Measurements from ENCODE around the gene C12orf76.
"Not testable (repeated sequence)": the region's sequence is repeated elsewhere in the genome, so short reads cannot be mapped to it uniquely, and the experiment has no call there.

C12orf76 gene

DNA sequence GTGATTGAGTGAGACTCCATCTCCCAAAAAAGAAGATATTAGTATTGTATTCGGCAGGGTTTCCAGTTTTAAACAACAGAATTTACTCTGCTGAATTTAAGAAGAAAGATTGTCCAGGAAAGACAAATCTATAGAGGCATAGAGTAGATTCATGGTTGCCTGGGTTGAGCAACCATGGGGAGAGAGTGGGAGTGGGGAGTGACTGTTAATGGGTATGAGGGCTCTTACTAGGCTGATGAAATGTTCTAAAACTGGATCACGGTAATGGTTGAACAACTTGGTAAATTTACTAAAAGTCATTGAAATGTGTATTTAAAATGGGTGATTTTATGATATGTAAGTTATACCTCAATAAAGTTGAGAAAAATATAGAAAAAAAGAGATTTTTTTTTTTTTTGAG, 13.9 kb upstream of the C12orf76 start:
- DNase-seq, result no peak

DNA sequence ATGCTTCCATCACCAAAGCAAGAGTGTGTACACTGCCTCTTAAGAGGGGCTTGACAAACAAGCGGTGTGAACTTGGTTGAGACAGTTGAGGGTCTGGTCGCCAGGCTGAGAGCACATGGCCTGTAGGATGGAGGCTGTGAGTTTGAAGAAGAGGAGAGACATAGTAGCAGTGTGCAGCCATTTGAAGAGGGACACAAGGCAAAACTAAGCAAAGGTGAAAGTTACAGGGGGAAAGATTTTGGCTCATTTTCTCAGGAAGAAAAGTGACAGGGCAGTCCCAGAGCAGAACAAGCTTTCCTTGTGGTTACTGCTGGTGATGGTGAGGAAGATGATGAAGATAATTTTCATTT, 11.3 kb upstream of the C12orf76 start:
- peak in 1 of 14 donors; percentile 14 for DNase-seq

DNA sequence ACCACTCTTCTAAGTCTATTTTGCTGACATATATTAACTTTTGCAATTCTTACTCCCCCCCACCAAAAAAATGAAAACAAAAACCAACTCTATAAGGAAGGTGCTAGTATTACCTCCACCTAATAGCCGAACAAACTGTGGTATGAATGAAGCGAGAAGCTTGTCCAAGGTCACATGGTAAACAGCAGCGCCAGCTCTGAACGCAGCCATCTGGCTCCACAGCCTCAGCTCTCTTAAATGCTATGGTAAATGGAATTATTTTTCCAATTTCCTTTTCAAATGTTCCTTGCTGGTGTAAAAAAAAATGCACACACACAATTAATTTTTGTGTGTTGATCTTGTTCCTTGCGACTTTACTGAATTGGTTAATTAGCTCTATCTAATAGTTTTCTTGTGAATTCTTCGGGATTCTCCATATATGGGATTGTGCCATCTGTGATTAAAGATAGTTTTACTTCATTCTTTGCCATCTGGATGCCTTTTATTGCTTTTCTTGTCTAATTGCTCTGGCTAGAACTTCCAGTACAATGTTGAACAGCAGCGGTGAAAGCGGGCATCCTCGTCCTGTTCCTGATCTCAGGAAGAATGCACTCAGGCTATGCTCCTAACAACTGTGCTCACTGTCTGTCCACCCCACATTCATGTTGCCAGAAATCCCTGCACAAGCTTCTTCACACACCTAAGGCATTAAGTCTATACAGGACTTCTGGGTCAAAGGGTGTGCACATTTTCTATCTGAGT, 10.7 kb upstream of the C12orf76 start:
- no peak for DNase-seq

DNA sequence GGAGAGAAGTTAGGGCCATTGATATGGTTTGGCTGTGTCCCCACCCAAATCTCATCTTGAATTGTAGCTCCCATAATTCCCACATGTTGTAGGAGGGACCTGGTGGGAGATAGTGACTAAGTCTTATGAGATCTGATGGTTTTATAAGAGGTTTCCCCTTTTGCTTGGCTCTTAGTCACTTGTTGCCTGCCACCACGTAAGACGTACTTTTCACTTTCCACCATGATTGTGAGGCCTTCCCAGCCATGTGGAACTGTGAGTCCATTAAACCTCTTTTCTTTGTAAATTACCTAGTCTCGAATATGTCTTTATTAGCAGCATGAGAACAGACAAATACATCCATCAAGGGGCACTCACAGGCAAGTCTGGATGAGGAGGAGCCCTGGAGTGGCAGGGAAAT, 8.3 kb upstream of the C12orf76 start:
- DNase-seq, result not testable (repeated sequence)

DNA sequence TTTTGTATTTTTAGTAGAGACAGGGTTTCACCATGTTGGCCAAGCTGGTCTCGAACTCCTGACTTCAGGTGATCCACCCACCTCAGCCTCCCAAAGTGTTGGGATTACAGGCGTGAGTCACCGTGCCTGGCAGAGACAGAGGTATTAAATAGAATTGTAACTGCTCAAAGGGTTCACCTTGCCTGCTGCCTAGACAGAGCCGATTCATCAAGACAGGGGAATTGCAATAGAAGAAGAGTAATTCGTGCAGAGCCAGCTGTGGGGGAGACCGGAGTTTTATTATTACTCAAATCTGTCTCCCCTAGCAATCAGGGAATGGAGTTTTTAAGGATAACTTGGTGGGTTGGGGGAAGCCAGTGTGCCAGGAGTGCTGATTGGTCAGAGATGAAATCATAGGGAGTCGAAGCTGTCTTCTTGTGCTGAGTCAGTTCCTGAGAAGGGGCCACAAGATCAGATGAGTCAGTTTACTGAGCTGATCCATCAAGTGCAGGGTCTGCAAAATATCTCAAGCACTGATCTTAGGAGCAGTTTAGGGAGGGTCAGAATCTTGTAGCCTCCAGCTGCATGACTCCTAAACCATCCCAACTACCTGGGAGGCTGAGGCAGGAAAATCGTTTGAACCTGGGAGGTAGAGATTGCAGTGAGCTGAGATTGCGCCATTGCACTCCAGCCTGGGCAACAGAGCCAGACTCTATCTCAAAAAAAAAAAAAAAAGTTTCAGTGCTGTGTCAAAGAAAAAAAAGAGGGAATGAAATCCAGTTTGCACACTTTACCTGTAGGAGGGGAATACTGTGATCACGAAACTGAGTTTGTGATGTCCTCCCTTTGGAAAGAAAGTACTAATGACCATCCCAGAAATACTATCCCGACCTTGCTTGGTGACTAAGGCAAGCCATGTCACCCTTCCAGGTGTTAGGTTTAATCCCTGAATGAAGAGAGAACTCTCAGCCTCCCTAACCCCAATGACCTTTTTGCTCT, 7.3 kb upstream of the C12orf76 start:
- DNase-seq, result not testable (repeated sequence)

DNA sequence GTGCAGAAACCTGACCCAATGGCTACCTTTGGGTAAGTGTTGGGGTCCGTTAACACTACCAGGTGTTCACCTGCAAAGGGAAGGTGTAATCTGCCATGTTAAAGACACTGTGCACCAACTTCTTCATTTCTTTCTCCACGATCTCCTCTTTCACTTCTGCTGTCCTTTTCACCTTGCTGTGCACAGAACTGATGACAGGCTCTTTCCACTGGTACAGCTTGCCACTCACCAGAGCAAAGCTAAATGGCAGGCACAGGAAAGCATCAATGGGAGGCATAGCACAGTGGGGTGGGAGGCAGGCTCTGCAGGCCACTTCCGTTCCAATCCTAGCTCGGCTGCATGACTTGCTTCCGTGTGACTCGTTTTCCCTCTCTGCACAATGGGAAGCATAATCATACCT, 2.6 kb upstream of the C12orf76 start:
- DNase-seq, result no peak

DNA sequence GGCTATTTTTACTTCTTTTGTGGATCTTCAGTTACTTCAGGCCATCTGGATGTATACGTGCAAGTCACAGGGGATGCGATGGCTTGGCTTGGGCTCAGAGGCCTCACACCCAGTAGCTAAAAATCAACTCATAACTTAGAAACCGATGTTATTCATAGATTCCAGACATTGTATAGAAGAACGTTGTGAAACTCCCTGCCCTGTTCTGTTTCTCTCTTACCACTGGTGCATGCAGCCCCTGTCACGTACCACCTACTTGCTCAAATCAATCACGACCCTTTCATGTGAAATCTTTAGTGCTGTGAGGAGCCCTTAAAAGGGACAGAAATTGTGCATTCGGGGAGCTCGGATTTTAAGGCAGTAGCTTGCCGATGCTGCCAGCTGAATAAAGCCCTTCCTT, 1.3 kb upstream of the C12orf76 start:
- DNase-seq, result not testable (repeated sequence)

DNA sequence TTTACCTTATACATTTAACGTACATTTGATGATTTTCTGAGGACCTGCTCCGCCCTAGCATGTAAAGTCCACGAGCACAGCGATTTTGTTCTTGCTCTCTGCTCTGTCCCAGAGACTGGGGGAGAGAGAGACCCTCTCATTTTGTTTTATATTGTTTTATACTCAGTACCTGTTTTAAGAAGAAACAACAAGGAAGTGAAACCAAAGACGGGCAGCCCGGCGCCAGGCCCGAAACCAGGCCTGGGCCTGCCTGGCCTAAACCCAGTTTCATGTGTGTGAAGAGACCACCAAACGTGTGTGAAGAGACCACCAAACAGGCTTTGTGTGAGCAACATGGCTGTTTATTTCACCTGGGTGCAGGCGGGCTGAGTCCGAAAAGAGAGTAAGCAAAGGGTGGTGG, 712 bp upstream of the C12orf76 start:
- DNase-seq, result not testable (repeated sequence)

DNA sequence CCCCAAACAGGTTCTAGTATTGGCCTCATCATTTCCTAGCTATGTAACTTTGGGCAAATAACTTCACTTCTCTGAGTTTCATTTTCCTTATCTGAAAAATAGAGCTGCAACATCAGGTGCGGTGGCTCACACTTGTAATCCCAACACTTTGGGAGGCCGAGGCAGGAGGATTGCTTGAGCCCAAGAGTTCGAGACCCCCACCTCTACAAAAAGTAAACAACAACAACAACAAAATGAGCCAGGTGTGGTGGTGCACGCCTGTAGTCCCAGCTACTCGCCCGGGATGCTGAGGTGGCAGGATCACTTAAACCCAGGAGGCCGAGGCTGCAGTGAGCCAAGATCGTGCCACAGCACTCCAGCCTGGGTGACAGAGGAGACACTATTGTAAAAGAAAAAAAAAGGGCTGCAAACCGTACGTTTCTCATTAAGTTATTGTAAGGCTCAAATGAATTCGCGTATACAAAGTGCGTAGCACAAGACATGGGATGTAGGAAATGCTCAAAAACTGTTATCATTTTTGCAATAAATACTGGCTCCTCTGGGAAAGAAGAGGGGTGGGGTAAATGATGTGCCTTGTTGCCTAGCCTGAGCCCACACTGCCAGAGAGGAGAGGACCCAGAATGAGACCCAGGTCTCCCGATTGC, 903 bp downstream of the C12orf76 start:
- DNase-seq, result no peak

DNA sequence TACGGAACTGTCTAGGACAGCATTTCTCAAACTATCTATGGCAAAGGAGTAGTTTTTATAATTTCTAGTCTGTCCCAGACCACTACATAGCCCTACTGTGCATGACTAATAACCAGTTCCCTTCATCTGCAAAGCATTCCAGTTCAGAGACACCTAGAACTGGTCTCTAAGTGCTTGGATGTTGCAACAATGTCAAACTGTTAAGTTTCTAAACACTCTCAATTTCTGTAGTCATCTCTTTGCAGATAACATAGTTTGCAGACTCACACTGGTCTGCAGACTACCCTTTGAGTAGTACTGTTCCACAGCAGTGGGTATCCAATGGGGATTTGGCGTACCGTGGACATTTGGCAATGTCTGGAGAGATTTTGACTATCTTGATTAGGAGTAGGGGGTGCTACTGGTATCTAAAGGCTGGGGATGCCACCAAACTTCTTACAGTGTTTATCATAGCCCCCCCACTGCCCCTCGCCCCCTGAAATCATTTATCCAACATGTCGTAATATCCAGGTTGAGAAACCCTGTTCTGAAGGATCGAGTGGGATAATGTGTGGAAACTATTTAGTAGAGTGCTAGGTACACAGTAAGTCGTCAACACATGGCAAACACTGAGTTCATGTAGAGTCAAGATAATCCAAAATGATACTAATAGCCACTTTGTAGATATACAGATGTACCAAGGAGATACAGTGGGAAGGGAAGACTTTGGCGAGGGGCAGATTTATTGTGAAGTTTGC, 1.7 kb downstream of the C12orf76 start:
- DNase-seq, result no peak

DNA sequence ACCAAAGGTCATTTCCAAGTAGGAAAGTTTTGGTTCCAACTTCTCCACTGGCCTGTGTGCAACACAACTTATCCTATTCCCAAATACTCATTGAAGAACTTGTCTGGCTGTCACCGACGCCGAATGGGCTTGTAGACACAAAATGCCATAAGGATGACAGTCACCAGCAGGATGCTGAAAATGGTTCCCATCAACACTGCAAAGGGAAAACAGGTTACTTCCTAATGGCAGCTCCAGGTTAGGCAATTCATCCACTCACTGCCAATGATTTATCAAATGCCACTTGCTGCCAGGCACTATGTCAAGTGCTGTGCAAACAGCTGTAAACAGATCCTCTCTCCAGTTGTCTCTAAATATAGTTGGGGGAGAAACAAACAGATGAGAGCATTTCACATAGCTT, 6.1 kb downstream of the C12orf76 start:
- no peak for DNase-seq

DNA sequence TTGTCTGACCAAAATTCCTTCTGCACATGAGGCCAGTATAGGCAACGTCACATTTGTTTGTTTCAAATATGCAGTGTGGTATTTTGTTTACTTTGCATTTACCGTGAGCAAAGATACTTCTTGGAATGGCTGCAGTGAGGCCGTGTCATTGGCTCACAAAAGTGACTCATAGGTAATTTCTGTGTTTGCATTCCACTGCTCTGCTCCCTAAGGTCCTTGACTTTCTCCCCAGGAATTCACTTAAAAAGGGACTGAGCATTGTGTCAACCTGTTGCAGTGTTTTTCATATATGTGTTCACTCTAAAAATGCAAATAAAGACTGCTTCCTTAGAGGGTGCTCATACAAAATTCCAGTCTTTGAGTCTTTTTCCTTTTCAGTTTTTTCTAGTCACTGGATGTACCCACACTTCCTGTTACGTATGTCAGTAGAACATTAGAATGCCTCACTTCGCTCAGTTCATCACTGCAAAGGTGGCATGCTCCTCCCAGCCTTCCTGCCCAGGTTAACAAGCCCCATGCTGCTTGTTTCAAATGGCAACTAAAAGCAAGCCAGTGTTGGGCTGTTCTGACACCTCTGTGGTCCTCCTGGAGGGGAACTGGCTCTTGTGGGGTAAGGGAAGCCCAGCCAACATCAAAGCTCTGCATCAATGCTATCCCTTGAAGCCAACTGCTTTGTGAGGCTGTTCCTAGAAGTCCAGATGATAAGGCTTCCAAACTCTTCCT, 9.1 kb downstream of the C12orf76 start:
- no peak for DNase-seq

DNA sequence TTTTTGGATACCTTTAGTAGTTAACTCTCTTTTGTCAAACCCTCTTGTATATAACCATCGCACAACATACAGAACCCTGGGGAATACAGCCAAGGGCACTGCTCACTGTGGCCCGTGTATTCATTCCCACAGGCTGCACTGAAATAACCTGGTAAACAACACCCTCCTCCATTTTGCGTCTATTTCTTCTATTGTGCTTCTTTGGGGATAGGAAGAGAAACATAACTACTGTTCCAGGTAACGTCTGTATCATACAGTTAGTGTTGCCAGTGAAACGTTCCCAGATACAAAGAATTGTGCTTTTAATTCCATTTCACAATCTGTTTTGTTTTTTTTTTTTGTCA, 9.6 kb downstream of the C12orf76 start:
- no peak for DNase-seq

DNA sequence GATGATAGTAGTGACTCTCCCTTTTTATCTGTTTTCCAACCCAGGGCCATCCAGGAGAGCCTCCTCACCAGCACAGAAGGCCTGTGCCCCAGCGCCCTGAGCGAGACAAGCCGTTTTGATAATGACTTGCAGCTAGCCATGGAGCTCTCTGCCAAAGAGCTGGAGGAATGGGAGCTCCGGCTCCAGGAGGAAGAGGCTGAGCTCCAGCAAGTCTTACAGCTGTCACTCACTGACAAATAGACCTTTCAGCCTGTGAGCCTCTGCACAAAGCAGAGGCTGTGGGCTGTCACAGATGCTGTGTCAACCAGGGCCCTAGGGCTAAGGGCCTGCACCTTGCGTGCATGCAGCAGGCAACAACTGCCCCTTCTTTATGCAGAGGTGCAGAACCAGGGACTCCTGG, 11.0 kb downstream of the C12orf76 start:
- DNase-seq, result peak in 8 of 14 donors; percentile 4 to 45 (median 30)

DNA sequence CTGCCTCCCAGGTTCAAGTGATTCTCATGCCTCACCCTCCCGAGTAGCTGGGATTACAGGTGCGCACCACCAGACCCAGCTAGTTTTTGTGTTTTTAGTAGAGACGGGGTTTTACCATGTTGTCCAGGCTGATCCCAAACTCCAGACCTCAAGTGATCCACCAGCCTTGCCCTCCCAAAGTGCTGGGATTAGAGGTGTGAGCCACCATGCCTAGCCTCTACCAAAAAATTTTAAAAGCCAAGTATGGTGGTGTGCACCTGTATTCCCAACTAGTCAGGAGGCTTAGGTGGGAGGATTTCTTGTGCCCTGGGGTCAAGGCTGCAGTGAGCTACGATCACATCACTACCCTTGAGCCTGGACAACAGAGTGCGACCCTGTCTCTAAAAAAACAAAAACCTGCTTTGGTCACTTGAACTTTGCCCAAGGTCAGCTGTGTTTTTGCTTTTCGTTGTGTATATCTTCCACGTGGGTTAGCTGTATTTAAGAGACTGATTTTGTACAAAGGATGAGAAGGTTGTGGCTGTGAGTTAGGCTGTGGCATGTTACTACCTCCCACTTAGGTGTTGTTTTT, 12.7 kb downstream of the C12orf76 start:
- DNase-seq, result no peak

DNA sequence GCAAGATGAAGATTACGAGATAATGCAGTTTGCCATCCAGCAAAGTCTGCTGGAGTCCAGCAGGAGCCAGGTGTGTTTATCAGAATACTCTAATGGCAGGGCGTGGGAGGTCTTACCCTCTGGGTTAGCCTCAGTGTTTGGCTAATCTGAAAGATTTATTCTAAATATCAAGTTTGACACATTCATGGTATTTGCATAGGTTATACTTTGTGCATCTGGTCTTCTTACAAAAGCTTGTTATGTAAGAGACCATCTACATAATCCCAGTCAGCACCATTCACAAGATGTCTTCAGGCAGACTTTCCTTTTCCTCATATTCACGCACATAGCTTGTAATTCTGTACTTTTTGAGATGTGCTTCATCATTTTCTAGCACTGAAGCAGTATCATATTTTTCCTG, 14.4 kb downstream of the C12orf76 start:
- DNase-seq, result no peak

DNA sequence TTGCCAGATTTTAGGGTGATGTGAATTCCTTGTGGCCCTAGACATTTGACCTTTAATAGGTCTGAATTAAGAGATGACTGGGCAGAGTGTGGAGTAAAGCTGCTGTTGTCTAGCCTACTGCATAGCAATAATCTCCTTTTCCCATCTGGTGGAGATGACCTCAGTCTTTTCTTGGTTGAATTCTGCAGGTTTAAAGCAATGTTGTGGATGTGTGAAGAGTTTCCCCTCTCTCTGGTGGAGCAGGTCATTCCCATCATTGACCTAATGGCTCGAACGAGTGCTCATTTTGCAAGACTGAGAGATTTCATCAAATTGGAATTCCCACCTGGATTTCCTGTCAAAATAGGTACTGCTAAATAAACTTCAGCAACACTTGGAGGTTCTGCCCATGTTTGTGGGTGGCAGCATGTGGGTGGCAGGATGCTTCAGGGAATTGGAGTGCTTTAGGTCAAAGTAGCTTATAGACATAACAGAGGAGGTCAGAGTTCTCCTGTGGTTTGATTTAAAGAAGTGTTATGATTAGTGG, 19.0 kb downstream of the C12orf76 start:
- no peak for DNase-seq

DNA sequence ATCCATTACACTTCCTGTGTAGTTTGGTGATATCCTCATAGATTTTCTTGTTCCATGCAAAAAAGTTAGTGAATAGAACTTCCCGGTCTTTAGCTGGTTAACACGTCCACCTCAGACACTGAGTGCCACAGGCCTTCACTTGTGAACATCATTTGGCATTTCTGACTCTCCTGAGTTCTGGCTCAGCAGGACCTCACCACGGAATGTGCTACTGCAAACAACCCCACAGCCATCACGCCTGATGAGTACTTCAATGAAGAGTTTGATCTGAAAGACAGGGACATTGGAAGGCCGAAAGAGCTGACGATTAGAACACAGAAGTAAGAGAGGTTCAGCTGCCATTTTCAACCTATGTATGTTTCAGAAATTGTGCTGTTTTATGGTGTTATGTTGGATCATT, 20.0 kb downstream of the C12orf76 start:
- DNase-seq, result no peak

DNA sequence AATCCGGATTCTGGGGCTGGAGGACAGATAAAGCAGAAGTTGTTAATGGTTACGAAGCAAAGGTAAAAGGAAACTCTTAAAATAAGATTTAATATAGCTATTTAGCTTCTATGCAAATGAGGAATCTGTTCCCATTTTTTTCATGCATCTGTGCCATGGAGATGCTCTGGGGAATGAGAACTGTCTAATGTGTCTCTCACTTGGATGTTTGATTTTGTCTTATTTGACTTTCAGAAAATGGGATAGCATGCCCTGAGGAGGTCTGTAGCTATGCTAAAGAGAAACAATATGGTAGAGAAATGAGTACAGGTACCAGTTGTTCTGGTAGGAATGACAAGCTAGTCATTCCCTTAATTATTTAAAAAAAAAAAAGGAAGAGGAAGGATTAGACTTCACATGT, 24.3 kb downstream of the C12orf76 start:
- DNase-seq, result no peak

DNA sequence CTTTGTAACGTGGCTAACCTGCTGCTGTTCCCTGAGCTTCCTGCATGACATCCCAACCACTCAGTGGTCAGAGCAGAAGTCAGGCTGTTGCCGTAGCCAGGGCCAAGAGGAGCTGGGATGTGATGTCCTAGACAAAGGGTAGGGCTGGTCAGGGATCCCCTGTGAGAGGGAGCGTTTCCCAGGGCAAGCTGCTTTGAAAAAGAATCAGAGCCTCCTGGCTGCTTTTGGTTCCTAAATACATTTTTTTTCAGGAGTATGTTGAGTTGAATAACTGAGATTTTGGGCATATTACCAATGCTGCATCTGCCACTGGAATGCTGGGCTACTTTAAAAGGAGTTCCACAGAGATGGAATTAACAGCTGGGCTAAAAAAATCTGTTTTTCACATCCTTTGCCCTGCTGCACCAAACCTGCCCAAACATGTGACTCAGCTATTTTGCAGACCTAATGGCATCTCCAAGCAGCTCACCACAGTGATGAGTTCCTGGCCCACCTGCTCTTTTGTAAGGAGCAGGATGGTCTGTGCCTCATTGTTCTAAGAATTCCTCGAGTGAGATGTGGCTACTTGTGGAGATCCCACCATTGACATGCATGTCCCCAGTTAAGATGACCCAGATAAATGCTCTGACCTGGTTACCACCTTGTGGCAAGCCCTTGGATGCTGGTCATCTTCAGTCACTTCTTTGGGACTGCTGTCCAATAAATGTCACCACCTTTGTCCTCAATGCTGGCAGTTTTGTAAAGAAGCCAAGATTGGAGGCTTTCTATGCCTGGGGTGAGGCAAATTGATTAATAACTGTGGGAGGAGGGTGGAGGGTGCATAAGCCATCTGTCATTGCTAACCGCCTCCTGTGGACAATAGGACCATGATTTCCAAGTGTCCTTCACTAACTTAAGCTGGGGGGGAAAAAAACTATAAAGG, 25.0 kb downstream of the C12orf76 start:
- DNase-seq, result peak in 2 of 14 donors; percentile 5 to 42

All from C1 segment of cervical spinal cord (tissue), 14 donors.